ENCODE data around the gene QKI. TPM values are rescaled to one million over a fixed set of nuclear protein-coding genes. Genes with fewer than 3 reads are reported as not detected.

Gene QKI
- total RNA-seq, 1 donor from 2014 or later, result 234 TPM

- Histone ChIP-seq H3K27me3 (no peaks in the 10 kb centered on the region), H3K36me3 (no peaks in the 10 kb centered on the region), H3K9me3 (no peaks in the 10 kb centered on the region), H3K4me1 (peaks cover 36% of the 10 kb centered on the region), H3K27ac (peak overlapping the region; percentile 95), H3K4me3 (peak overlapping the region; percentile 83)
- DNase-seq (peak; percentile 75), ATAC-seq (no peak)
- intact Hi-C loops (cut with DNase I), result no loop called here
- no peak for TF ChIP-seq CTCF (IDR thresholded peaks at IDR 0.05)
These were observed 1.4 kb downstream of the QKI start for GRCh38 chr6:163415620-163416556.

DNA sequence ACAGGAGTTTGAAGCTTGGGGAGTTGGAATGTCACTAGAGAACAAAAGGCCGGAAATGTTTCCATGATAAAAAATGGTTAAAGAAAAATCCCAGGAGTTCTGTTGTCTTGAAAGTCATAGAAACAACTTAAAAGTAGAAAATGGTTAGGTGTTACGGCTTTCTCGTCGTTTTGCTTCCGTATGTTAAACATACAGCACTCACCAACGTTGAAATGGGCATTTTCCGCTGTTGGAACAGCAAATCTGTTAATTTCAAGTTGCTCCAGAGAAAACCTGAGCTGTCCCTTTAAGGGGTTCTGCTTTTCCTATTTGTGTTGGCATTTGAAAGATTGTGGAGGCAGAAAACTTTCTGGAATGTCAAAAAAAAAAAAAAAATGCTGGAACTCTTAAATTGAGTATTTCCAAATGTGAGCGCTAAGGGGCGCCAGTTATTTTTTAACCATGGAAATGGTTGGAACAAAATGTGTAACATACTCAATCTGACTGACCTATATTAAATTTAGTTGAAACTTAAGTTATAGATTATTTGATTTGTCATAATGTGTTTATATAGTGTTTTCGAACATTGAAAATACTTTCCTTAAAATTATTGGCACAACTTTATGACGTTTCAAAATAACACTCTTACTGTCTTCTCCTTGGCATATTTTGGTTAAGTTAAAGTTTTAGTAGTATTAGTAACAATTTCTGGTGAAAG is 2.2 kb downstream of the QKI start:
- H3K4me3 ChIP-seq, result peak overlapping the region; percentile 83
- H3K27ac ChIP-seq, result peak overlapping the region; percentile 95
- intact Hi-C loops (cut with DNase I), result no loop called here
- no peaks in the 10 kb centered on the region for H3K27me3 ChIP-seq
- DNase-seq (no peak), ATAC-seq (no peak)
- H3K36me3 ChIP-seq, result no peaks in the 10 kb centered on the region
- no peaks in the 10 kb centered on the region for H3K9me3 ChIP-seq
- peaks cover 43% of the 10 kb centered on the region for H3K4me1 ChIP-seq
- TF ChIP-seq CTCF (IDR thresholded peaks at IDR 0.05), result peak; percentile 72

DNA sequence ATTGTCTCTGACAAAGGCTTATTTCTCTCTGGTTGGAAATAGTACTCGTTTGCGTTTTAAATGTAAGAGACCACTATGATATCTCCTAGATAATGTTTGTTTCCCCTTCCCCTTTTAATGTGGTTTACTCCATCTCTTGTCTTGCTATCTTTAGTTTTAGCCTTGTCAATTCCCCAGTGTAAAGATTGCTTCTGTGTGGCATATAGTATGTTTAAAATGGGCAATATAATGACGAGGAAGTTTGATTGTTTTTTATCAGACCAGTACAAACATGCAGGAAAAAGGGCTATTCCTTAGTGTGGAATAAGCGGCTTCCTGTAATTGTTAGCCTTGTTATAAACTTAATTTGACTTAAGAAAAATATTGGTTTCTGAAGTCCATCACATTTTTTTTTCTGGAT is 3.1 kb downstream of the QKI start:
- no peak for ATAC-seq
- Histone ChIP-seq H3K27me3 (no peaks in the 10 kb centered on the region), H3K27ac (peak overlapping the region; percentile 95), H3K4me3 (peak overlapping the region; percentile 83), H3K36me3 (no peaks in the 10 kb centered on the region), H3K4me1 (peaks cover 38% of the 10 kb centered on the region), H3K9me3 (no peaks in the 10 kb centered on the region)
- no peak for TF ChIP-seq CTCF (IDR thresholded peaks at IDR 0.05)
- DNase-seq, result no peak
- intact Hi-C loops (cut with DNase I), result no loop called here

DNA sequence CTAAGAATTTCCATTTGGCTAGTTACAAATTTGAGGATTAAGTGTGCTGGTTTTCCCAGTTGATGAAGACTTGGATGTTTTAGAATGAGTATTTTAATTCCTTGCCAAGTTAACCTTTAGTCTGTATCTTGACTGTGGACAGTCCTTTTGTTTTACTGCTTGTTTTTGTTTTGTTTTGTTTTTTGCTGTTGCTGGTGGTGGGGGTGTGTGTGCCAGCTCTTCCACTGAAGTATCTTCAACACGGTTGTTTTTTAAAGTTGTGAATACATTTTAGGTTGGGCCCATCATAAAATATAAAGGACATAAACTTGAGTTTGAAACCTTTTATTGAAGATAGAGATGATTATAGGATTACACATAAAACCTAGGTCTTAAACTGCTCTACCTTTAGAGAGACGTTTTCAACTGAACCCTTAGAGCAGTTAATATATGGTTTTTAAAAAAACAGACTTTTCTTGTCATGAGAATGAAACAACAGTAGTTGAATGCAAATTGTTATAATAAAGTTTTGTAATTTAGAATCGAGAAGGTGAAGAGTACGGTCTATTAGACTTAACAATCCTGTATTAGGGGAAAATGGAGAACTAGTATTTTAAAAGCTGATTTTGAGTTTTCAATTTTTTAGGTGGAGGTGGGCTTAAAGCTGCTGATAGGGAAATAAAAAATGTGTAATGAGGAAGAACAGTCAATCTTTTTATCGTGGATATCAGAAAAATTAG is 4.0 kb downstream of the QKI start:
- Histone ChIP-seq H3K27me3 (no peaks in the 10 kb centered on the region), H3K36me3 (no peaks in the 10 kb centered on the region), H3K9me3 (no peaks in the 10 kb centered on the region), H3K4me1 (peaks cover 45% of the 10 kb centered on the region), H3K4me3 (peak overlapping the region; percentile 83), H3K27ac (peak overlapping the region; percentile 95)
- no peak for DNase-seq
- ATAC-seq, result no peak
- intact Hi-C loops (cut with DNase I), result no loop called here
- no peak for TF ChIP-seq CTCF (IDR thresholded peaks at IDR 0.05)

- no peak for DNase-seq
- Histone ChIP-seq H3K27ac (peak overlapping the region; percentile 95), H3K27me3 (no peaks in the 10 kb centered on the region), H3K4me3 (peak overlapping the region; percentile 83), H3K36me3 (no peaks in the 10 kb centered on the region), H3K9me3 (no peaks in the 10 kb centered on the region), H3K4me1 (peaks cover 53% of the 10 kb centered on the region)
- no peak for TF ChIP-seq CTCF (IDR thresholded peaks at IDR 0.05)
- intact Hi-C loops (cut with DNase I), result loop anchor here (10.0 kb wide), 1 partner anchor 535 kb away; no protein-coding TSS in a partner anchor
- no peak for ATAC-seq
These were observed 5.1 kb downstream of the QKI start for GRCh38 chr6:163419413-163420288.

All from upper lobe of right lung (tissue), 1 donor.